Measurements from ENCODE around the gene ACTR3. TPM values are rescaled to one million over a fixed set of nuclear protein-coding genes. Genes with fewer than 3 reads are reported as not detected.

ACTR3 gene
- total RNA-seq, 1 donor from 2014 or later: 495 TPM

GRCh38 chr2:113976277-113976928 is 86.5 kb downstream of the ACTR3 start:
- H3K4me3 Mint-ChIP-seq (ENCODE audit: unreplicated experiment): no peak overlapping the region
- H3K4me3 ChIP-seq (ENCODE audit: insufficient read depth, low read depth, low read length): no peak overlapping the region
- H3K27me3 Mint-ChIP-seq (ENCODE audit: low read depth, unreplicated experiment): no peaks in the 10 kb centered on the region
- FAIRE-seq (no peak), DNase-seq (ENCODE audit: low read depth) (no peak)
- no peak overlapping the region for H3K9ac ChIP-seq (ENCODE audit: low read length)
- peak overlapping the region; percentile 38 for H3K27ac Mint-ChIP-seq (ENCODE audit: unreplicated experiment)
- H3K4me1 Mint-ChIP-seq (ENCODE audit: low read depth, unreplicated experiment): peaks cover 46% of the 10 kb centered on the region
- peaks cover 2% of the 10 kb centered on the region for H3K9me3 Mint-ChIP-seq (ENCODE audit: unreplicated experiment)
- peaks cover 36% of the 10 kb centered on the region for H4K20me1 ChIP-seq (ENCODE audit: insufficient read depth, low read length)
- no peak for TF ChIP-seq EZH2 (IDR thresholded peaks at IDR 0.05; ENCODE audit: insufficient read depth, low read length)
- TF ChIP-seq CTCF (IDR thresholded peaks at IDR 0.05; ENCODE audit: insufficient read depth, low read depth, low read length): no peak
- peaks cover 25% of the 10 kb centered on the region for H3K4me1 ChIP-seq (ENCODE audit: insufficient read depth, low read length)
- no peaks in the 10 kb centered on the region for H3K9me3 ChIP-seq (ENCODE audit: insufficient read depth, low read depth, low read length)
- H3K79me2 ChIP-seq (ENCODE audit: insufficient read depth, low read length): no peaks in the 10 kb centered on the region
- H3K27ac ChIP-seq (ENCODE audit: low read depth, low read length): no peak overlapping the region
- peaks cover 26% of the 10 kb centered on the region for H3K36me3 ChIP-seq (ENCODE audit: insufficient read depth, low read length)
- no peak overlapping the region for H2AFZ ChIP-seq (ENCODE audit: low read depth, low read length)
- H3K4me2 ChIP-seq (ENCODE audit: low read length): no peak overlapping the region
- no peaks in the 10 kb centered on the region for H3K27me3 ChIP-seq (ENCODE audit: insufficient read depth, low read length)
- H3K36me3 Mint-ChIP-seq (ENCODE audit: low read depth, unreplicated experiment): peaks cover 29% of the 10 kb centered on the region

- Histone ChIP-seq H3K36me3 (ENCODE audit: insufficient read depth, low read length) (peaks cover 21% of the 10 kb centered on the region), H3K9ac (ENCODE audit: low read length) (peak overlapping the region; percentile 30), H3K79me2 (ENCODE audit: insufficient read depth, low read length) (no peaks in the 10 kb centered on the region), H3K27ac (ENCODE audit: low read depth, low read length) (peak overlapping the region; percentile 40), H3K4me2 (ENCODE audit: low read length) (peak overlapping the region; percentile 60), H3K9me3 (ENCODE audit: insufficient read depth, low read depth, low read length) (no peaks in the 10 kb centered on the region), H3K4me1 (ENCODE audit: insufficient read depth, low read length) (peaks cover 29% of the 10 kb centered on the region), H2AFZ (ENCODE audit: low read depth, low read length) (no peak overlapping the region), H3K4me3 (ENCODE audit: insufficient read depth, low read depth, low read length) (no peak overlapping the region), H3K27me3 (ENCODE audit: insufficient read depth, low read length) (no peaks in the 10 kb centered on the region), H4K20me1 (ENCODE audit: insufficient read depth, low read length) (peaks cover 34% of the 10 kb centered on the region)
- H3K4me1 Mint-ChIP-seq (ENCODE audit: low read depth, unreplicated experiment): peaks cover 46% of the 10 kb centered on the region
- peaks cover 29% of the 10 kb centered on the region for H3K36me3 Mint-ChIP-seq (ENCODE audit: low read depth, unreplicated experiment)
- DNase-seq (ENCODE audit: low read depth): no peak
- FAIRE-seq: no peak
- H3K9me3 Mint-ChIP-seq (ENCODE audit: unreplicated experiment): peaks cover 2% of the 10 kb centered on the region
- peak overlapping the region; percentile 45 for H3K4me3 Mint-ChIP-seq (ENCODE audit: unreplicated experiment)
- H3K27ac Mint-ChIP-seq (ENCODE audit: unreplicated experiment): peak overlapping the region; percentile 71
- H3K27me3 Mint-ChIP-seq (ENCODE audit: low read depth, unreplicated experiment): no peaks in the 10 kb centered on the region
- TF ChIP-seq EZH2 (IDR thresholded peaks at IDR 0.05; ENCODE audit: insufficient read depth, low read length) (no peak), CTCF (IDR thresholded peaks at IDR 0.05; ENCODE audit: insufficient read depth, low read depth, low read length) (no peak)
Measured at GRCh38 chr2:113977060-113977659, 87.3 kb downstream of the ACTR3 start.
